Renal pelvis (tissue), 12 donors: ENCODE measurements around the gene ZNF883. TPM values are rescaled to one million over a fixed set of nuclear protein-coding genes. Genes with fewer than 3 reads are reported as not detected.
"Not testable (repeated sequence)": the region's sequence is repeated elsewhere in the genome, so short reads cannot be mapped to it uniquely, and the experiment has no call there.

ENCODE experiments used
- DNase-seq: peaks from one replicate; pipeline ENCODE4 v3.0.0-alpha.2; 2013
- long read RNA-seq, 16 experiments: transcript quantifications; one replicate each; lab custom pipeline, GENCODE V29; 2026
- polyA plus RNA-seq, 3 donors: library from polyadenylated mRNA; unstranded; fragments of 120-200 nt; gene quantifications; one replicate each; pipeline ENCODE4 v1.2.1, GENCODE V29; 2013; ENCODE audit not compliant: insufficient read length in 3 of 3

The ZNF883 gene
- 10 to 100 TPM in 1 of 3 donors, 1 to 10 TPM in 2; 7.1 to 10.4 (median 8.3) TPM for polyA plus RNA-seq
- long read RNA-seq, donor 1, partial matches to known transcripts, result 0 of 4 reads
- long read RNA-seq, donor 1, other reads (novel, unspliced or antisense), result 0 of 4 reads
- long read RNA-seq, donor 2, partial matches to known transcripts, result 0 of 3 reads
- long read RNA-seq, donor 2, other reads (novel, unspliced or antisense), result 0 of 3 reads
- long read RNA-seq, donor 3, result 0 reads
- long read RNA-seq, donor 4, partial matches to known transcripts, result 0 of 5 reads
- long read RNA-seq, donor 4, other reads (novel, unspliced or antisense), result 0 of 5 reads
- long read RNA-seq, donor 5, partial matches to known transcripts, result 0 of 1 reads
- long read RNA-seq, donor 5, other reads (novel, unspliced or antisense), result 0 of 1 reads
- long read RNA-seq, donor 6, partial matches to known transcripts, result 0 of 4 reads
- long read RNA-seq, donor 6, other reads (novel, unspliced or antisense), result 0 of 4 reads
- long read RNA-seq, donor 7, partial matches to known transcripts, result 0 of 3 reads
- long read RNA-seq, donor 7, other reads (novel, unspliced or antisense), result 0 of 3 reads
- long read RNA-seq, donor 8, partial matches to known transcripts, result 0 of 4 reads
- long read RNA-seq, donor 8, other reads (novel, unspliced or antisense), result 0 of 4 reads
- long read RNA-seq, donor 9, partial matches to known transcripts, result 0 of 2 reads
- long read RNA-seq, donor 9, other reads (novel, unspliced or antisense), result 0 of 2 reads
- long read RNA-seq, donor 10, partial matches to known transcripts, result 0 of 2 reads
- long read RNA-seq, donor 10, other reads (novel, unspliced or antisense), result 0 of 2 reads
- long read RNA-seq, donor 11, partial matches to known transcripts, result 0 of 3 reads
- long read RNA-seq, donor 11, other reads (novel, unspliced or antisense), result 0 of 3 reads
- long read RNA-seq, donor 12, transcript ZNF883-201 (5 exons, 2,414 nt), result major isoform, 6 of 8 reads
- long read RNA-seq, donor 12, partial matches to known transcripts, result 0 of 8 reads
- long read RNA-seq, donor 12, other reads (novel, unspliced or antisense), result 0 of 8 reads
- long read RNA-seq, donor 13, partial matches to known transcripts, result 0 of 3 reads
- long read RNA-seq, donor 13, other reads (novel, unspliced or antisense), result 0 of 3 reads
- long read RNA-seq, donor 14, result 0 reads
- long read RNA-seq, donor 15, partial matches to known transcripts, result 0 of 3 reads
- long read RNA-seq, donor 15, other reads (novel, unspliced or antisense), result 0 of 3 reads
- long read RNA-seq, donor 16, transcript ZNF883-201 (5 exons, 2,414 nt), result major isoform, 8 of 8 reads
- long read RNA-seq, donor 16, partial matches to known transcripts, result 0 of 8 reads
- long read RNA-seq, donor 16, other reads (novel, unspliced or antisense), result 0 of 8 reads

- peak; percentile 81 for DNase-seq
Measured at GRCh38 chr9:113011911-113012381, at the start of gene ZNF883. Gene ZNF883, minus strand, starts transcription at chr9:113012192.

DNA sequence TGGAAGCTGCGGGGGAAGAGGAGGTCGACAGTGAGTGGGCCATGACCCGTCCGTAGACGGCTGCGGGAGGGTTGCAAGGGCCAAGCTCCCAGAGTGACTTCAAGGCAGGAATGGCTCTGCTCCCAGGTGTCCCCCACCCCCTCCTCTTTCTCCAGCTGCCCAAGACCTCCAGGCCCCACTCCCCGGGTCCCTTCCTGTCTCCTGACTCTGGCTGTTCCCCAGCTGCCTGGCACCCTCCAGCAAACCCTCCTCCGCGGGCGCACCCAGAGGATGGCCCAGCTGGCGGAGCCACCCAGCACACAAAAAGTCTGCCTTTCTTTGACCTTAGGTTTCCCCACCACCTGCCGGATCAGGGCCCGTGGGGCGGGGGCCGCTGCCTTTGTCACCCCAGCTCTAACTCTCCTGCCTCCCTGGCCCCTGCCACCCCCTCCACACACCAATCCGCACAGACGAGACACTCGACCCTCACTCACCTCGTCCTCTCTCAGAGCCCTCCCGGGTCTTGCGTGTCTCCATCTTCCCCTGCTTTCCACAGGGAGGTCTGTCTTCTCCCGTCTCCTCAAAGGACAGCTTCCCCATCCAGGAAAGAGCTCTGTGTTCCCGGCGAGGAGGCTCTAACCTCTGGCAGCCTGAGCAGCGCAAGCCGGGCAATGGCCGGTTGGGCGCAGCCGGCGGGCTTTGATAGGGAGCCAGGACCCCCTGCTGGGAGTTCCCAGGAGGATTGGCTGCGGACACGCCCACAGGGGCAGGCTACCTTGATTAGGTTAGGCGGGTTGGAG is 49.3 kb upstream of the ZNF883 start:
- DNase-seq, result not testable (repeated sequence)

- not testable (repeated sequence) for DNase-seq
Measured at GRCh38 chr9:113059581-113060284, 47.7 kb upstream of the ZNF883 start.

GRCh38 chr9:113057193-113057592 is 45.2 kb upstream of the ZNF883 start:
- no peak for DNase-seq

DNA sequence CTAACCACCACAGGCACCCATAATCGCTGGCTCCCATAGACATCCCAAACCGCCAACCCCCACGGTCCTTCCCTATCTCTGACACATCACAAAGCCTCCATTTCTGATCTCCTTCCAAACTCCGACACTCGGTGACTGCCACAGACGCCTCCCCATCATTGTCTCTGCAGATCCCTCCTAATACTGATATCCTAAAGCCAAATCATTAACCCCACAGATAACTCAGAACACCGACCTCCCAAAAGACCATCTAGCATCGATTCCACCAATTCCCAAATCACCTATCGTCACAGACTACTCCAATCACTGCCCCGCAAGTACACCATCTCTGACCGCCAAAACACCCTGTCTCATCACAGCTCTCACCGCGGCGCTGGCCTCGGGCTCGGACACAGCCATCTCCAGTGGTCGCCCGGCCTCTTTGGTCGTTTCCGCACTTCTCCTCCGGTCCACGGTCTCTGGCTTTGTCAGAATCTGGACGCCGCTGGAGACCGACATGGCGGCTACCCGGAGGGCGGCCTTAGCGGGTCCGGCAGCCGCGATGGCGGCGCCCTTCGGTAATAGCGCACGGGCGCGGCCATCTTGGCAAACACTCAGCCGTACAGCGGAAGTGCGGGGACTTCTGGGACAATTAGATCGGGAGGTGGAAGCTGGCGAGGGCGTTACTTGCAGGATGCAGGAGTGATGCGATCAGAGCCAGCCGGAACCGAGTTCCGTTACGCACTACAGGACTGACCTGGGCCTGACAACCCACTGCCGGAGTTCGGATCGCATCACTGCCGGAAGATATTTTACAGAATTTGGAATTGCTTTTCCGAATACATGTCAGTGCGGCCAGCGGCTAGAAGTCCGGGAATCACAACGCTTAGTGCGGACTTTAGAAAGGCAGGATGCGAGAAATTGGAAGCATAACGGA is 44.5 kb upstream of the ZNF883 start, which contains the start of gene ZFP37:
Gene ZFP37, minus strand, starts transcription at position 534 of the 916 bp plus-strand sequence. Its CDS starts 36 bp downstream, at position 498.
- peak; percentile 94 for DNase-seq

DNA sequence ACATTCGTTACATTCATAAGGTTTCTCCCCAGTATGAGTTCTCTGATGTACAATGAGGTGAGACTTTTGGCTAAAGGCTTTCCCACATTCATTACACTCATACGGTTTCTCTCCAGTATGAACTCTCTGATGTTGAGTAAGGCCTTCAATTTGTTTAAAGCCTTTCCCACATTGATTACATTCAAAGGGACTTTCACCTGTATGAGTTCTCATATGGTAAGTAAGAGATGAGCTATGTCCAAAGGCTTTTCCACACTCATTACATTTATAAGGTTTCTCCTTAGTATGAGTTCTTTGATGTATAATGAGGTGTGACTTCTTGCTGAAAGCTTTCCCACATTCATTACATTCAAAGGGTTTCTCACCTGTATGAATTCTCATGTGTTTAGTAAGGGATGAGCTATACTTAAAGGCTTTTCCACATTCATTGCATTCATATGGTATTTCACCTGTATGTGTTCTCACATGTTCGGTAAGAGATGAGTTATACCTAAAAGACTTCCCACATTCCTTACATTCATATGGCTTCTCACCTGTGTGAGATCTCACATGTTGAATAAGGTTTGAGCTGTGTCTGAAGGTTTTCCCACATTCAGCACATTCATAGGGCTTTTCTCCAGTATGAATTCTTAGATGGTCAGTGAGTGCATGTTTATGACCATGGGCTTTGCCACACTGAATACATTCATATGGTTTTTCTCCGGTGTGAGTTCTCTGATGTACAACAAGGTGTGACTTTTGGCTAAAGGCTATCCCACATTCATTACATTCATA is 31.1 kb upstream of the ZNF883 start:
- no peak for DNase-seq

- no peak for DNase-seq
Measured at GRCh38 chr9:113026200-113026599, 14.2 kb upstream of the ZNF883 start.

DNA sequence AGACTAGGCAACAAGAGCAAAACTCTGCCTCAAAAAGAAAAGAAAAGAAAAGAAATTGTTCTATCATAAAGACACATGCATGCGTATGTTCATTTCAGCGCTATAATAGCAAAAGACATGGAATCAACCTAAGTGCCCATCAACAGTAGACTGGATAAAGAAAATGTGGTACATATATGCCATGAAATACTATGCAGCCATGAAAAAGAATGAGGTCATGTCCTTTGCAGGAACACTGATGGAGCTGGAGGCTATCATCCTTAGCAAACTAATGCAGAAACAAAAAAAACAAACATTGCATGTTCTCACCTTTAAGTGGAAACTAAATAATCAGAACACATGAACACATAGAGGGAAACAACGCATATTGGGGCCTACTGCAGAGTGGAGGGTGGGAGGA is 6.3 kb upstream of the ZNF883 start:
- no peak for DNase-seq

DNA sequence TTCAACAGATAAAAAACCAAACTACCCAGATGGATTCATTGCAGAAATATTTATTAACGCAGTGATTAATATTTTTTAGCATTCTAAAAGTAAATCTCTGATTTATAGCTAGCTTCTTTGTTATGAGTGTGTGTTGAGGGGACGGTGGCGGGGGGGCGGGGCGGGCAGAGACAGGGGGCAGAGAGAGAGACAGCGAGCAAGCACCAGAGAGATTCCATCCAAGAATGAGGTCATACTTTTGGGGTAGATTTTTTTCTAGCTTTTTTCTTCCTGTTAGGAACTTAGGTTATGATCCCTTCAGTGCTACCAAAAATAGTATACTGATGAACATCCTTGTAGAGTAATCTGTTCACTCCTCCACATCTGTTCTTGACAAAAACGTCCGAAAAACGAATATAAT is 500 bp upstream of the ZNF883 start:
- no peak for DNase-seq

DNA sequence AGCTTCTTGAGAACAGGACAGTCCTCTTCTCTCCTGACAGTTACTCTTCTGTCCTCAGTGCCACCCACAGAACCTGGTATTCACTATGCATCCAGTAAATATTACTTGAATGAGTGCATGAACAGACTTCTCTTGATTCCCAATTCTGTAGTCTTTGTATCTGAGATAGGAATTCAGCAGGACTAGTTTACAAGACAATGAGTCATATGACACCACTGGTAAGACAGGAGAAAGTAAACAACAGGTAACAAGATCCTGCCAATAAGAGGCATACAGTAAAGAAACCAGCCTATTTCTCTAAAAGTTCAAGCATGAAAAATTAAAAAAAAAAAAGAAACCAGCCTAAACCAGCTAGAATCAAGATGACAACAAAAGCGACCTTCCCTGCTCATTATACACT is 6.2 kb downstream of the ZNF883 start:
- DNase-seq, result no peak

- no peak for DNase-seq
Measured at GRCh38 chr9:112997236-112997941, 14.6 kb downstream of the ZNF883 start.

DNA sequence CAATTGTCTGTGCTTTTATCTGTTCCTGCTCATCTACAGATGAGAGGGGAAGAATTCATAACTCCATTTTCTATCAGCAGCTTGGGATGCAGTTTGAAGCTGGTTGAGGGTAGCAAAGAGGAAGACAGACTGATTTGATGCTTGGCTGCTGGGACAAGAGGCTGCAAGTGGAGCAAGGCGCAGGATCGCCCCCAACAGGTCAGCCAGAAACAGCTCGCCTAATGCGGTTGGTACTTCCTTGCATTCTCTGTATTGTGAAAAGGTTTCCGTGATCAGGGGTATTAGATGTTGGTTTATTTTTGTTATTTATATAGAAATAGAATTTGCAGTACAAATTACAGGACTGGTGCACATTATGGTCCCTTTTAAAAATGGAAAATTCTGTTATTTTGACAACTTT is 40.6 kb downstream of the ZNF883 start:
- DNase-seq, result peak; percentile 1

GRCh38 chr9:112970939-112971338 is 41.1 kb downstream of the ZNF883 start:
- DNase-seq, result peak; percentile 16

GRCh38 chr9:112969730-112970129 is 42.3 kb downstream of the ZNF883 start:
- no peak for DNase-seq

DNA sequence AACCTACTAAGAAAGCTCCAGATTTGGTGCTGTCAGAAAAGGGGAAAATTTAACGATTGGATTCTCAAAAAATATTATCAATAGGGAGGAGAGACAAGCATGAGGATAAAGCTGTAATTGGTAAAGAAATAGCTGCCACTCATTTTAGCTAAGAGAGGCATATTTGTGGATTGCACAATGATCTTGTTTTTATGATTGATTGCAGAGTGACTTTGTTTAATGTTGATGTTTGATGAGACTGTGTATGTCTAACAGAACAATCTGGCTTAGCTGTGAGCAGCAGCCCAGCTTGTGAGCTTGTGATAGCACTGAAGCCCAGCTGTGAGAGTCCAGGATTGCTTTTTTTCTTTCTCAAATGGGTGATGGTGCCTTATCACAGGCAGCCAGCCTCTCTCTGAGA is 56.4 kb downstream of the ZNF883 start:
- no peak for DNase-seq

DNA sequence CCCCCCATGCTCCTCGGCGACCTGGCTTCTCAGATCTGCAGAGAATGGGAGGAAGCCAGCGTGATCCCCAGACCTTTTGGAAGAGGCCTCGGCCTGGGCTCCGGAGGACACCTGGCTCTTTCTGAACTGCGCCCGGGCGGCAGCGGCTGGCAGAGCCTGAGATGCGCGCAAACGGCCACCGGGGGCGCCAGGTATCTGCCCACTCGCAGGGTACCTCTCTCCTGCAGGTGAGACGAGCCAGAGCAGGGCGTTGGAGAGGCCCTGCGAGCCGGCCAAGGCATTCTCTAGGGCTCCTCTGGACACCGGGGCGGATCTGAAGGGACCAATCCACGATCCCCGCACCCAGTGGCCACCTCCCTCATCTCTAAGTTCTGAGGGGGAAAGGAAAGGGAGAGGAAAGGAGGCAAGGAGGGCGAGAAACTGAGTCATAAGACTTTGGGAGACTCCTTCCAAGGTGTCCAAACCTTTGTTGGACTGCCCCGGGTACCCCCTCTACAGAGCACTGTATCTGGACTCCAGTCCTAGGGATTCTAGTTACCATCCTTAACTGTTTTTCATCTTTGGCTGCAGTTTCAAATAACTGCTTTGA is 66.3 kb downstream of the ZNF883 start:
- no peak for DNase-seq

- no peak for DNase-seq
Measured at GRCh38 chr9:112939418-112939817, 72.6 kb downstream of the ZNF883 start.
